Stimulated activated naive CD8-positive, alpha-beta T cell treated with anti-CD3 and anti-CD28 coated beads, Interleukin-15, Interleukin-2, amounts not matched to agents 100 ng/mL and 50 ng/mL, for 24 hours (primary cell): ENCODE data around the gene CDKAL1.

Source experiments
- H3K27ac Mint-ChIP-seq: one replicate; pipeline ENCODE4 v1.8.0; 2021; ENCODE audit warnings: mild to moderate bottlenecking, mixed read lengths
- H3K27me3 Mint-ChIP-seq: one replicate; pipeline ENCODE4 v1.8.0; 2021; ENCODE audit warnings: mixed read lengths
- H3K36me3 Mint-ChIP-seq: one replicate; pipeline ENCODE4 v1.8.0; 2021; ENCODE audit warnings: low read depth, mixed read lengths
- H3K4me1 Mint-ChIP-seq: one replicate; pipeline ENCODE4 v1.8.0; 2021; ENCODE audit warnings: low read depth, mixed read lengths
- H3K4me3 Mint-ChIP-seq: one replicate; pipeline ENCODE4 v1.8.0; 2021; ENCODE audit warnings: mild to moderate bottlenecking, mixed read lengths
- H3K9me3 Mint-ChIP-seq: one replicate; pipeline ENCODE4 v1.8.0; 2021; ENCODE audit warnings: mixed read lengths

Gene CDKAL1

DNA sequence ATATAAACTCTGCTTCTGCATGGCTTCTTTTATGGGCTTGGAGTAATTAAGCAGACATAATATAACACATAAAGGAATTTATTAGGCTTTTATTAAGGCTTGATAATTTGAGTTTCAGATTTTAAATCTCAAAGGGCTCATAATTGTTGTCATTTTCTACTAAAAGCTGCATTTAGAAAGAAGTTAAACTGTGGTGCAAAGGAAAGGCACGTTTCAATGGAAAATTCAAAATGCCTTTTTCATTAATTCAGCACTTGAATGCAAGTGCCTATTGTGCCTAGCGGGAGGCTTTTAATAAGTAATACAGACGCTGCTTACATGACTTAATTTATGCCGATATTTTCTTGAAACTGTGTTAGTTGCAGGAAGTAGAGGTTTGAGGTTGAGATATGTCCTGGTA, 627.5 kb downstream of the CDKAL1 start:
- H3K9me3 Mint-ChIP-seq, result no peaks in the 10 kb centered on the region
- H3K4me3 Mint-ChIP-seq, result no peak overlapping the region
- no peak overlapping the region for H3K27ac Mint-ChIP-seq
- no peaks in the 10 kb centered on the region for H3K27me3 Mint-ChIP-seq
- H3K36me3 Mint-ChIP-seq, result peaks cover 12% of the 10 kb centered on the region
- H3K4me1 Mint-ChIP-seq, result peaks cover 25% of the 10 kb centered on the region

DNA sequence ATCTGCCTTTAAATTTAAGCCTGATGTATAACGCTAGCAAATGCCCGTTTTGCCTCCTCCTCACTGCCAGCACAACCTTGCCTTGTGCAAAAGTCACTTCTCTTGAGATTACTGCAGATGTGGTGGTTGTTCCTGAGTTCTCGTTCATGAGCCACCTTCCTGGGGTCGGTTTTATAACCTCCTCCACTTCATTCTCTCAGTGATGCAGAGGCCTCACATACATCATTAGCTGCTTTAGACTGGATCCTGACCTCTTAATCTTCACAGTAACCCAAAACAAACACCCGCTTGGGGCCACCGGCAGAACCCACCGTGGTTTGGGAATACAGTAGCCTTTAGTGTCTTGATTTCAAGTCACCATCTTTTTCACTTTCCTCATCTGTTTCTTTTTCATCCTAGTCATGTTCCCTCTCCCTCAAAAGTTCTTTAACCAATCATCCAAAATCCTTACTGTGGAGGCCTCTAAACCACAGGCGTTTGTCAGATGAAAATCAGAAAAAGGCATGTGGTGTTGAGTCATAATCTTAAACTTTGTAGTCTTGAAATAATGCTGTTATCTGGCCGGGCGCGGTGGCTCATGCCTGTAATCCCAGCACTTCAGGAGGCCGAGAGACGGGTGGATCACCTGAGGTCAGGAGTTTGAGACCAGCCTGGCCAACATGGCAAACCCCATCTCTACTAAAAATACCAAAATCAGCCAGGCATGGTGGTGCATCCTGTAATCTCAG, 629.0 kb downstream of the CDKAL1 start:
- Mint-ChIP-seq H3K4me3 (no peak overlapping the region), H3K4me1 (peaks cover 25% of the 10 kb centered on the region), H3K36me3 (peaks cover 18% of the 10 kb centered on the region)

DNA sequence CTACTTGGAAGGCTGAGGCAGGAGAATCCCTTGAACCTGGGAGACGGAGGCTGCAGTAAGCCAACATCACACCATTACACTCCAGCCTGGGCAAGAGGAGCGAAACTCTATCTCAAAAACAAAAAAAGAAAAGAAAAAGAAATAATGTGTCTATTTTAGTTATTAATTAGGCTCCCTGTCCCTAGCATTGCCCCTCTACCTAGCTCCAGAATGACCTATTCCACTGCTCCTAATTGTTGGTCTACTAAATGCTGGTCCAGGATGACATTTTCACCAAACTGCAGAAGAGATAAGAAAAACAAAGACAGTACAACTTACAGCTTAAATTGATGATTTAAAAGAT, 629.6 kb downstream of the CDKAL1 start:
- no peaks in the 10 kb centered on the region for H3K9me3 Mint-ChIP-seq
- no peak overlapping the region for H3K27ac Mint-ChIP-seq
- H3K4me1 Mint-ChIP-seq, result peaks cover 25% of the 10 kb centered on the region
- H3K36me3 Mint-ChIP-seq, result peaks cover 18% of the 10 kb centered on the region
- H3K27me3 Mint-ChIP-seq, result no peaks in the 10 kb centered on the region
- no peak overlapping the region for H3K4me3 Mint-ChIP-seq

More for the DNA sequence above, 629.0 kb downstream of the CDKAL1 start:
- Mint-ChIP-seq H3K27me3 (no peaks in the 10 kb centered on the region), H3K9me3 (no peaks in the 10 kb centered on the region), H3K27ac (no peak overlapping the region)

DNA sequence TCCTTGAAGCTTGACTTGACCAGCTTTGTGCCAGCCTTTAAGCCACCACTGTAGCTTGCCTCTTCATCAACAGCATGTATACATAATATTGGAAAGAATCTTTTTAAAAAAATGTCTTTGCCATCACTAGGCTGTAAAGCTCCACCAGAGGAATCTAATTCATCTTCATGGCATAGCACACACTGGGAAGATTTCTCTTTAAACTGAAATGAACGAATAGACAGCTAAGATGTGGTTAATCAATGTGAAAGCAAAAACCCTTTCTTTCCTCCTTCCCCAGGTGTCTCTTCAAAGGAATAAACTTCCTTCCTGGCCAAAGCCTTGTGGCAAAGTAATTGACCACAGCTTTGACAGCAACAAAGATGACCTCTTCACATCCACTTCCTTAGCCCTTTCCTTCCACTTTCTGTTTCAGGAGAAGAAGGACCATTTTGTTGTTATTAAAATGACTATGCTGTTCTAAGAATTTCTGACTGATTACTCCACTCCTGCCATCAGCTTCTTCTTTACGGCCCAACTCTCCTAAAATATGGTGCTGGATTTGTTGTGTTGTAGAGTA, 630.6 kb downstream of the CDKAL1 start:
- Mint-ChIP-seq H3K27ac (no peak overlapping the region), H3K27me3 (no peaks in the 10 kb centered on the region), H3K9me3 (no peaks in the 10 kb centered on the region), H3K4me3 (no peak overlapping the region), H3K36me3 (peaks cover 19% of the 10 kb centered on the region), H3K4me1 (peaks cover 25% of the 10 kb centered on the region)

DNA sequence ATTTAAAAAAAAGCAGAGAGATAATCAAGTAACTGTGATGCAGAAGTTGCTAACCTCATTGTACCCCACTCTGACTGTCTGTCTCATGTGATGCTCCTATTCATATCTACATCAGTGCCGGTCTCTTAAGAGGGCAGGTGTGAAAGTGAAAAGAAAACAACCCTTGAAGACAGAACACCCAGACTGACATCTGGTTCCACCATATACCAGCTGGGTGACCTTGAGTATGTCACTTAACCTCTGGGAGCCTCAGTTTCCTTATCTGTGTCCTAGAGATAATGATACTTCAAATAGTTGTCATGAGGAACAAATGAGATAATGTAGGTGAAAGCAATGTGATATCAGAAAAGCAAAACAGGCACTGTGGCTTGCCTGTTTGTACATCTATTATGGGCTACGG, 632.5 kb downstream of the CDKAL1 start:
- Mint-ChIP-seq H3K36me3 (peaks cover 19% of the 10 kb centered on the region), H3K4me3 (no peak overlapping the region), H3K27ac (no peak overlapping the region), H3K9me3 (no peaks in the 10 kb centered on the region), H3K27me3 (no peaks in the 10 kb centered on the region), H3K4me1 (peaks cover 25% of the 10 kb centered on the region)

DNA sequence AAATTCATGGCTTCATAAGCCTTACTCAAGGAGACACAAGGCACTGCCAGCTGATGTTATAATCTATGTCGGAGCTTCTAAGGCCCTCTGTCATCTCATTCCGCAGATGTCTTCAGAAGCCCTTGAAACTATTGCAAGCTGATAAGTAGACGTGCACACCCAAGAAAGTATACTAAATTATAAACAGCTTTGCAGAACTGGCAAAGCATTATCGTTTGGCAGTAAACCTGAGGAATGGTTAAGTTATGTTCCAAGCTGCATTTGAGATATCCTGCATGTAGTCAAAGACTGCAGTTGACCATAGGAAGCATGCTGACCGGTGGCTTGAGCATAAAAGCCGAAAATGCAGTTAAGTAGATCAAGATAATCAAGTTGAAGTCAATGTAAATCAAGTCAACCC, 633.5 kb downstream of the CDKAL1 start:
- no peaks in the 10 kb centered on the region for H3K27me3 Mint-ChIP-seq
- no peak overlapping the region for H3K27ac Mint-ChIP-seq
- no peak overlapping the region for H3K4me3 Mint-ChIP-seq
- peaks cover 3% of the 10 kb centered on the region for H3K9me3 Mint-ChIP-seq
- H3K36me3 Mint-ChIP-seq, result peaks cover 25% of the 10 kb centered on the region
- peaks cover 18% of the 10 kb centered on the region for H3K4me1 Mint-ChIP-seq

DNA sequence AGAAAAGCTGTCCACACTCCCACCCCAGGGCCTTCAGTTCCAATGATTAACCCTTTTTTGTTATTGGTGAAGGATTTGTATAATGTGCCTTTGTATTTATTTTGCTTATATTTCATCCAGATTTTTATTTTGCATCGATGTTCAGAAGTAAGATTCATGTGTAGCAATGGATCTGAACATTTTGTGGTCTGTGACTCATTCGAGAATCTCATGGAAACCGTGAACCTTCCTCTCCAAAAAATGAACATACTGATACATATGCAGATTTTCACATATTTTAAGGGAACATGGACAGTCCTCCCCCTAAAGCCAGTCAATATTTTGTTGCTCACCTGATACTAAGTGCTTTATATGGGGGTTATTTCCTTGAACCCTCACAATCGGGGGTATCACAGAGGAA, 637.5 kb downstream of the CDKAL1 start:
- H3K27ac Mint-ChIP-seq, result no peak overlapping the region
- H3K9me3 Mint-ChIP-seq, result peaks cover 3% of the 10 kb centered on the region
- H3K36me3 Mint-ChIP-seq, result peaks cover 20% of the 10 kb centered on the region
- H3K27me3 Mint-ChIP-seq, result no peaks in the 10 kb centered on the region
- no peak overlapping the region for H3K4me3 Mint-ChIP-seq
- H3K4me1 Mint-ChIP-seq, result no peaks in the 10 kb centered on the region

DNA sequence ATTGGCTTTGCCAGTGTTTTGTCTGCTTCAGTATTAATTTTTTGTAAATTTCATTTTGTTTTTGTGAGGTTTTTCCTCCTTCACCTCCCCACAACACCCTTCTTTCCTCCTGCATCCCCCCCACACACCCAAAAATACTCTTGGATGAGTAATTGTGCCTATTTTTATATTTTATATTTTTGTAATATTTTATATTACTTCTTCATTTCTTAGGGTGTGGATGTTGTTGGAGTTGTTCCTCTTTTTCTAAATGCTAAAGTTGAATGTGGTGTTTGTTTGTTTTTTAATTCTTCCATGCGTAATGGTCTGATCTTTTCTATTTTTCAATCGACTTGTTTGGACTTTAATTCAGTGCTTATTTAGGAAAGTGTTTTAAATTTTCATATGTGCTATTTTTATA, 638.8 kb downstream of the CDKAL1 start:
- H3K4me3 Mint-ChIP-seq, result no peak overlapping the region
- H3K27ac Mint-ChIP-seq, result no peak overlapping the region
- peaks cover 17% of the 10 kb centered on the region for H3K36me3 Mint-ChIP-seq
- H3K27me3 Mint-ChIP-seq, result no peaks in the 10 kb centered on the region
- no peaks in the 10 kb centered on the region for H3K4me1 Mint-ChIP-seq
- peaks cover 3% of the 10 kb centered on the region for H3K9me3 Mint-ChIP-seq

DNA sequence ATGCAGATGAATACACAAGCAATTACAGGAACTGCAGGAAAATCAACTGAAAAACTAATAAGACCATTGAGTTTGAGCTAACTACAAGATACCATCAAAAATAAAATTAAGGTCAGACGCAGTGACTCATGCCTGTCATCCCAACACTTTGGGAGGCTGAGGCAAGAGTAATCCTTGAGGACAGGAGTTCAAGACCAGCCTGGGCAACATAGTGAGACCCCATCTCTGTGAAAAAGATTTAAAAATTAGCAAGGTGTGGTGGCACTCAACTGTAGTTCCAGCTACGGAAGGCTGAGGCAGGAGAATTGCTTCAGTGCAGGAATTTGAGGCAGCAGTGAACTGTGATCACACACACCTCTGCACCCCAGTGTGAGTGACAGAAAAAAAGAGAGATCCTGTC, 639.4 kb downstream of the CDKAL1 start:
- no peaks in the 10 kb centered on the region for H3K27me3 Mint-ChIP-seq
- no peak overlapping the region for H3K27ac Mint-ChIP-seq
- H3K9me3 Mint-ChIP-seq, result peaks cover 3% of the 10 kb centered on the region
- peaks cover 17% of the 10 kb centered on the region for H3K36me3 Mint-ChIP-seq
- no peaks in the 10 kb centered on the region for H3K4me1 Mint-ChIP-seq
- H3K4me3 Mint-ChIP-seq, result no peak overlapping the region

DNA sequence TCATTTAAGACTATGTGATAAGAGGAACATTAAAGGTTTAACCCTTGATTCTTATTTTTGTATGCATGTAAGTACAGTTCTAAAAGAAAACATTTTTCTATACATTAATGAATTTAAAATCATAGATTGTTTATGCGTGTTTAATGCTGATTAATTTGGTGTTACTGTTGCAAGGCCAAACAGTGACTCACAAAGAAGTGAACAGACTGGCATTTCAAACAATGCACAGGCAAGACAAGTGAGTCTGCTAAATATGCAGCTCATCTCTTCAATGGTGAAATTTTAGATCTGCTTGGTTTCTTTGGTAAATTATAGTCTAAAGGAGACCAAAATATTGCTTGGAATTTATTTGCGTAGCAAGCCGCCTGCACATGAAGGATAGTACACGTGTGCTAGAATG, 641.9 kb downstream of the CDKAL1 start:
- H3K4me3 Mint-ChIP-seq, result no peak overlapping the region
- H3K9me3 Mint-ChIP-seq, result peaks cover 3% of the 10 kb centered on the region
- no peaks in the 10 kb centered on the region for H3K27me3 Mint-ChIP-seq
- no peak overlapping the region for H3K27ac Mint-ChIP-seq
- H3K4me1 Mint-ChIP-seq, result peaks cover 14% of the 10 kb centered on the region
- peaks cover 30% of the 10 kb centered on the region for H3K36me3 Mint-ChIP-seq

DNA sequence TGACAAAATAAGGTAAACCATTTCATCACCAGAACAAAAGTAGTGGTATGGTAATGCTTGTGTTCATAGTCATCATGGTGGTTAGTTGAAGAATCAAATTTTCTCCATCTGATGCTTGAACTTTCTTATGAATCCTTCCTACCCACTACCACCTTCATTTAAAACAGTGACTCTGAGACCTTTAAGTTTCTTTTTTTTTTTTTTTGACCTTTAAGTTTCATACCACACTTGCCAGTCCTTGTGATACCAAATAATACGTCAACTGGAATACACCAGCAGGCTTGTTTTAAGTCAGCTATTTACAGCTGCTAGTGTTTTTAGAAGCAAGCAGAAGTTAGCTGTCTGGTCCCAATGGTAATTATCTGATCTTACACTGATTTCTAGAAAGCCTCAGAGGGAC, 645.9 kb downstream of the CDKAL1 start:
- Mint-ChIP-seq H3K36me3 (peaks cover 27% of the 10 kb centered on the region), H3K4me3 (no peak overlapping the region), H3K27me3 (no peaks in the 10 kb centered on the region)

DNA sequence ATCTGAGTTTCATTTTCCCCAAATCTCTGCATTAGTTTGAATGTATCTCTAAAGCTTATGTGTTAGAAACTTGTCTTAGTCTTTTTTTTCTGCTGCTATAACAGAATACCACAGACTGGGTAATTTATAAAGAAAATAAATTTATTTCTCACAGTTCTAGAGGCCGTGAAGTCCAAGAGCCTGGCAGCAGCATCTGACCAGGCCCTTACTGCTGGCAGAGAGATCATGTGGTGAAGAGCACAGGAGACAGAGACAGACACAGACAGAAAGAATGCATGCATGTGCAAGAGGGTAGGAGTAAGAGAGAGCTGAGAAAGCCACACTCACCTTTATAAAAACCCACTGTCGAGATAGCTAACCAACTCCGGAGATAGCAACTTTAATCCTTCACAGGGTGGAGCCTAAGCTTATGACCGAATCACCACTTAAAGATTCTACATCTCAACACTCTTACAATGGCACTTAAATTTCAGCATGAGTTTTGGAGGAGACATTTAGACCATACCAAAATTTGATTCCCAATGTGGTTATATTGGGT, 646.6 kb downstream of the CDKAL1 start:
- H3K27ac Mint-ChIP-seq, result no peak overlapping the region
- no peaks in the 10 kb centered on the region for H3K27me3 Mint-ChIP-seq
- peaks cover 14% of the 10 kb centered on the region for H3K4me1 Mint-ChIP-seq
- peaks cover 27% of the 10 kb centered on the region for H3K36me3 Mint-ChIP-seq
- H3K9me3 Mint-ChIP-seq, result no peaks in the 10 kb centered on the region
- no peak overlapping the region for H3K4me3 Mint-ChIP-seq

More for the DNA sequence above, 645.9 kb downstream of the CDKAL1 start:
- peaks cover 14% of the 10 kb centered on the region for H3K4me1 Mint-ChIP-seq
- H3K9me3 Mint-ChIP-seq, result no peaks in the 10 kb centered on the region
- H3K27ac Mint-ChIP-seq, result no peak overlapping the region

DNA sequence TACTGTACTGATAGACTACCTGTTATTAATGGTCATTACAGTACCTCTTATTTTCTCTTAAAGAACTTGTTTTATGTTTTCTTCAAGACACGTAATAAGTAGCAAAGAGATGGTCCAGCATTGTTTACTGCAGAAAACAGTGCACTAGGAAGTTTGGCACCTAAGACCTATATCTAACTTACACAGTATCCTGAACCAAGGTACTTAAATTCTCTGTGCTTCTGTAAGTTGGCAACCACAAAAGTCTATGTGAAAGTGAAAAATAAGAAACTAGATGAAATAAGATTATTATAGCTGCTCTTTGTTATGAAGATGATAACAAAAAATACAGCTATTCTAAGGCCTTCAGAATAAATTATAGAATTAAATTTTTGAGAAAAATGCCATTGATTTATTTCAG, 647.6 kb downstream of the CDKAL1 start:
- H3K4me1 Mint-ChIP-seq, result peaks cover 24% of the 10 kb centered on the region

DNA sequence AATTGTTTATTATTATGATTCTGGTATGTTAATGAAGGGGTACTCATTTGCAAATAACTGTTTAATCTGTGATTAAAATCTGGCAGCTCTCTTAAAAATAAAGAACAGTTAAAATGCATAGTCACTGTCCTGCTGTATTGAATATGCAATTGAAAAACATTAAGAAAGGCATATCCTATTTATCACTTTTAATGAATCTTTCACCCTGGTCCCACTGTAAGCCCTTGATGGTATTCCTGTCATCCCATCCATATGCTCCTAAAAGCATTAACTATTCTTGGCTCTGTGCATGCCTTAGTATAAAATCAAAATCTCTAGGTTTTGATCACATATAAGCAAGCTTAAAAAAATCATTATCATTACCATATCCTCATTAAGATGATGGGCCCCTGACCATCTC, 648.3 kb downstream of the CDKAL1 start:
- H3K27me3 Mint-ChIP-seq, result no peaks in the 10 kb centered on the region
- H3K27ac Mint-ChIP-seq, result no peak overlapping the region
- no peak overlapping the region for H3K4me3 Mint-ChIP-seq
- H3K9me3 Mint-ChIP-seq, result no peaks in the 10 kb centered on the region
- H3K4me1 Mint-ChIP-seq, result peaks cover 27% of the 10 kb centered on the region
- peaks cover 27% of the 10 kb centered on the region for H3K36me3 Mint-ChIP-seq

More for the DNA sequence above, 647.6 kb downstream of the CDKAL1 start:
- Mint-ChIP-seq H3K27ac (no peak overlapping the region), H3K36me3 (peaks cover 27% of the 10 kb centered on the region), H3K9me3 (no peaks in the 10 kb centered on the region), H3K4me3 (no peak overlapping the region), H3K27me3 (no peaks in the 10 kb centered on the region)

DNA sequence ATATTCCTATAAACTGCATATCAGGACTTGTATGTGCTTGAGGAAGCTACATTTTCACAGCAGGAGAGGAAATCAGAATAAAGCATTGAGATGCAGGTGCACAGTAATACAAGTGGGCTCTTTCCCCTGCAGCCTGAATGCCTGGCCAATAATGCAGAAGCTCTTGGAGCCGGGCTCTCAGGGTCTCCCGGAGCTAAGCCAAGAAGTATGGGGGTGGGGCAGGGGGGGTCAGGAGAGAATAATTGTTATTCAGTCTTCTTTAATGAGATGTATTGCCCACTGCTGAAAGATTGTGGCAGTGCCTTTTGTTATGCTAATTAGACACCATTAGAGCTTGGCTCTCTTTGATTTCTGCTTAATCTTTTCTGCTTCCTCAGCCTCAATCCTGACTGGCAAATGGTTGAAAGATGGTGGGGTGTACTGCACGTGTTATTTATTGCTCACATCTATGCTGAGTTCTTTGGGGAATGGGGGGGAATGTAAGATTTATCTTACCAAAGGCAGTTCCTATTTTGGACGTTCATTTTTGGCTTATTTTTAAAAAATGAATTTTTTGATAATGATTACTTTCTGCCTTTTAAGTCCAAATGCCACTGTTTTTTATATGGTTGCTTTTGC, 651.7 kb downstream of the CDKAL1 start:
- H3K27ac Mint-ChIP-seq, result no peak overlapping the region
- peaks cover 19% of the 10 kb centered on the region for H3K36me3 Mint-ChIP-seq

More for the DNA sequence above, 651.7 kb downstream of the CDKAL1 start:
- Mint-ChIP-seq H3K4me3 (no peak overlapping the region), H3K4me1 (peaks cover 34% of the 10 kb centered on the region), H3K9me3 (no peaks in the 10 kb centered on the region), H3K27me3 (no peaks in the 10 kb centered on the region)
